H1 (cell line): Measurements from ENCODE around the gene CIB4. TPM values are rescaled to one million over a fixed set of nuclear protein-coding genes. Genes with fewer than 3 reads are reported as not detected.

ENCODE experiments used
- CTCF ChIA-PET: fragments of 300-600 bp; sonication (Branson Sonifier 250); formaldehyde crosslinking; loops from one replicate; lab custom pipeline; 2021; ENCODE audit not compliant: partially characterized antibody; lab: Charles Lee
- POLR2A ChIA-PET: fragments of 300-600 bp; sonication (Branson Sonifier 250); formaldehyde crosslinking; loops from one replicate; lab custom pipeline; 2021; ENCODE audit warnings: inconsistent platforms; ENCODE audit not compliant: partially characterized antibody; lab: Charles Lee
- DNase-seq, 2 experiments: peaks; one replicate each; pipeline versions ENCODE4 v3.0.0 to v3.0.0-alpha.2; 2010 to 2022; ENCODE audit warnings: low spot score in 2 of 2, low read depth in 1 of 2, mixed read lengths in 1 of 2
- FAIRE-seq: peaks from 2 replicates; lab custom pipeline; 2011; peaks lifted over from hg19 to GRCh38; lab: Jason Lieb, UNC
- H2AFZ ChIP-seq: 2 replicates; pipeline ENCODE4 v1.8.1; 2012; ENCODE audit warnings: low read length, inconsistent platforms
- H2AK5ac ChIP-seq: 2 replicates; pipeline ENCODE4 v1.6.1; 2013; ENCODE audit warnings: low read depth, low read length
- H2BK120ac ChIP-seq: replicated peaks from 2 replicates; pipeline ENCODE3; 2013; ENCODE audit warnings: low read depth, low read length, inconsistent platforms
- H2BK12ac ChIP-seq: 2 replicates; pipeline ENCODE4 v1.6.1; 2013; ENCODE audit warnings: low read depth, low read length
- H2BK15ac ChIP-seq: 2 replicates; pipeline ENCODE4 v1.6.1; 2013; ENCODE audit warnings: low read length
- H2BK20ac ChIP-seq: 2 replicates; pipeline ENCODE4 v1.6.1; 2013; ENCODE audit warnings: low read length
- H2BK5ac ChIP-seq: 2 replicates; pipeline ENCODE4 v1.6.1; 2013; ENCODE audit warnings: low read depth, low read length
- H3K14ac ChIP-seq: 2 replicates; pipeline ENCODE4 v1.6.1; 2013; ENCODE audit warnings: inconsistent platforms; ENCODE audit not compliant: insufficient read length
- H3K18ac ChIP-seq: 2 replicates; pipeline ENCODE4 v1.6.1; 2013; ENCODE audit warnings: low read length; ENCODE audit errors: extremely low read depth
- H3K23ac ChIP-seq: 2 replicates; pipeline ENCODE4 v1.6.1; 2013; ENCODE audit warnings: inconsistent platforms; ENCODE audit not compliant: insufficient read length
- H3K23me2 ChIP-seq: 2 replicates; pipeline ENCODE4 v1.6.1; 2013; ENCODE audit warnings: low read depth, low read length
- H3K27ac ChIP-seq: 2 replicates; pipeline ENCODE4 v1.6.1; 2011; ENCODE audit warnings: low read depth, low read length, inconsistent platforms
- H3K27me3 ChIP-seq, 4 experiments: replicated peaks in 1 of 4; 1 replicate in 1 of 4; 2 replicates in 3 of 4; pipeline versions ENCODE4 v1.6.1 to v1.8.1; 2011 to 2013; ENCODE audit warnings: low read length in 3 of 4, mild to moderate bottlenecking in 3 of 4, inconsistent platforms in 2 of 4, mixed read lengths in 2 of 4, moderate library complexity in 1 of 4; ENCODE audit not compliant: control insufficient read depth in 3 of 4, insufficient read depth in 3 of 4; ENCODE audit errors: extremely low read depth in 1 of 4
- H3K36me3 ChIP-seq, 4 experiments: 2 replicates each; pipeline versions ENCODE4 v1.6.1 to v1.8.1; 2011 to 2013; ENCODE audit warnings: mild to moderate bottlenecking in 4 of 4, low read length in 3 of 4, moderate library complexity in 2 of 4, control low read depth in 1 of 4, inconsistent platforms in 1 of 4; ENCODE audit not compliant: insufficient read depth in 4 of 4, control insufficient read depth in 2 of 4
- H3K4ac ChIP-seq: replicated peaks from 2 replicates; pipeline ENCODE3; 2013; ENCODE audit warnings: low read length, low read depth, mixed read lengths, inconsistent platforms; ENCODE audit not compliant: insufficient read length
- H3K4me1 ChIP-seq, 4 experiments: replicated peaks in 1 of 4; 1 replicate in 1 of 4; 2 replicates in 3 of 4; pipeline versions ENCODE4 v1.6.1 to v1.8.1; 2011 to 2013; ENCODE audit warnings: low read length in 3 of 4, inconsistent platforms in 2 of 4, mixed read lengths in 1 of 4; ENCODE audit not compliant: insufficient read depth in 4 of 4, control insufficient read depth in 3 of 4
- H3K4me2 ChIP-seq, 2 experiments: 2 replicates each; pipeline versions ENCODE4 v1.6.1 to v1.8.1; 2011 to 2013; ENCODE audit warnings: low read depth in 2 of 2, low read length in 2 of 2, control low read depth in 1 of 2, inconsistent platforms in 1 of 2, mild to moderate bottlenecking in 1 of 2; ENCODE audit not compliant: insufficient read depth in 1 of 2
- H3K4me3 ChIP-seq, 4 experiments: fragments of 200-600, 300-600 bp in 1 of 4; sonication (generic), shearing (Covaris generic), sonication (Bioruptor Twin) in 1 of 4; 2 replicates each; pipeline versions ENCODE4 v1.5.1 to v1.8.1; 2011 to 2016; ENCODE audit warnings: low read length in 4 of 4, low read depth in 3 of 4, control low read depth in 2 of 4, inconsistent platforms in 2 of 4, mild to moderate bottlenecking in 2 of 4, mixed read lengths in 1 of 4, moderate library complexity in 1 of 4; ENCODE audit not compliant: insufficient read depth in 2 of 4; ENCODE audit errors: extremely low read depth in 1 of 4
- H3K56ac ChIP-seq: replicated peaks from 2 replicates; pipeline ENCODE3; 2013; ENCODE audit warnings: low read depth, mild to moderate bottlenecking, mixed read lengths, low read length, inconsistent platforms; ENCODE audit not compliant: insufficient read length
- H3K79me1 ChIP-seq: 2 replicates; pipeline ENCODE4 v1.6.1; 2013; ENCODE audit warnings: low read depth, low read length, control low read depth
- H3K79me2 ChIP-seq, 2 experiments: 2 replicates each; pipeline versions ENCODE4 v1.6.1 to v1.8.1; 2012 to 2013; ENCODE audit warnings: low read length in 2 of 2, mild to moderate bottlenecking in 2 of 2, inconsistent platforms in 1 of 2; ENCODE audit not compliant: insufficient read depth in 2 of 2, control insufficient read depth in 1 of 2
- H3K9ac ChIP-seq, 4 experiments: replicated peaks in 1 of 4; 1 replicate in 1 of 4; 2 replicates in 3 of 4; pipeline versions ENCODE4 v1.6.1 to v1.8.1; 2011 to 2013; ENCODE audit warnings: low read depth in 3 of 4, low read length in 3 of 4, control low read depth in 2 of 4, mild to moderate bottlenecking in 2 of 4, moderate library complexity in 2 of 4, inconsistent platforms in 1 of 4; ENCODE audit errors: extremely low read depth in 1 of 4
- H3K9me3 ChIP-seq, 2 experiments: 2 replicates each; pipeline versions ENCODE4 v1.6.1 to v1.8.1; 2012 to 2013; ENCODE audit warnings: mild to moderate bottlenecking in 2 of 2, moderate library complexity in 2 of 2, control low read depth in 1 of 2, inconsistent platforms in 1 of 2, low read depth in 1 of 2, low read length in 1 of 2, mixed read lengths in 1 of 2; ENCODE audit not compliant: insufficient read depth in 2 of 2
- H4K20me1 ChIP-seq, 2 experiments: replicated peaks in 1 of 2; 2 replicates each; pipeline versions ENCODE3 to v1.8.1; 2011 to 2013; ENCODE audit warnings: inconsistent platforms in 2 of 2, low read length in 2 of 2, mild to moderate bottlenecking in 1 of 2; ENCODE audit not compliant: insufficient read depth in 2 of 2, control insufficient read depth in 1 of 2
- H4K5ac ChIP-seq: 2 replicates; pipeline ENCODE4 v1.6.1; 2013; ENCODE audit warnings: low read length, low read depth, mixed read lengths, inconsistent platforms; ENCODE audit not compliant: insufficient read length
- H4K8ac ChIP-seq: 2 replicates; pipeline ENCODE4 v1.8.0; 2013; ENCODE audit warnings: mild to moderate bottlenecking, moderate library complexity, low read length, inconsistent platforms; ENCODE audit not compliant: insufficient read depth; ENCODE audit errors: extremely low read depth
- H4K91ac ChIP-seq: replicated peaks from 2 replicates; pipeline ENCODE3; 2013; ENCODE audit warnings: low read length, mixed read lengths, inconsistent platforms; ENCODE audit not compliant: insufficient read length
- BCL11A ChIP-seq, 2 experiments: IDR thresholded peaks; one replicate each; pipeline ENCODE4 v1.6.1; 2011; ENCODE audit warnings: low read depth in 2 of 2, low read length in 2 of 2, mild to moderate bottlenecking in 2 of 2
- CEBPB ChIP-seq: IDR thresholded peaks from 2 replicates; pipeline ENCODE4 v1.6.1; 2012; ENCODE audit warnings: low read depth, low read length
- CHD1 ChIP-seq: IDR thresholded peaks from 2 replicates; pipeline ENCODE4 v1.6.1; 2012; ENCODE audit warnings: low read depth, low read length, improper control_type of control experiment
- EGR1 ChIP-seq: IDR thresholded peaks from 2 replicates; pipeline ENCODE4 v1.6.1; 2011; ENCODE audit warnings: low read depth, low read length, borderline replicate concordance
- FOSL1 ChIP-seq: IDR thresholded peaks from 2 replicates; pipeline ENCODE4 v1.6.1; 2011; ENCODE audit warnings: mild to moderate bottlenecking, low read depth, low read length, moderate library complexity; ENCODE audit not compliant: insufficient read depth
- GABPA ChIP-seq: IDR thresholded peaks from 2 replicates; pipeline ENCODE4 v1.6.1; 2011; ENCODE audit warnings: mild to moderate bottlenecking, low read length, moderate library complexity, borderline replicate concordance; ENCODE audit not compliant: insufficient read depth
- JUN ChIP-seq: IDR thresholded peaks from 2 replicates; pipeline ENCODE4 v1.6.1; 2011; ENCODE audit warnings: low read depth, mild to moderate bottlenecking, improper control_type of control experiment, low read length
- NANOG ChIP-seq: IDR thresholded peaks from 2 replicates; pipeline ENCODE4 v1.6.1; 2011; ENCODE audit warnings: low read length, low read depth, mild to moderate bottlenecking, inconsistent platforms; ENCODE audit not compliant: insufficient read depth, poor library complexity, severe bottlenecking
- NRF1 ChIP-seq: IDR thresholded peaks from 2 replicates; pipeline ENCODE4 v1.6.1; 2011; ENCODE audit warnings: mild to moderate bottlenecking, low read depth, low read length, improper control_type of control experiment
- PHF8 ChIP-seq: fragments of 200-600 bp; sonication (generic); conservative IDR thresholded peaks from 2 replicates; pipeline ENCODE4 v1.7.1; 2012; ENCODE audit warnings: low read depth, mild to moderate bottlenecking, inconsistent platforms, low read length, moderate library complexity
- TEAD4 ChIP-seq: IDR thresholded peaks from 2 replicates; pipeline ENCODE4 v1.6.1; 2012; ENCODE audit warnings: low read depth, low read length, inconsistent platforms, mixed read lengths
- ZNF274 ChIP-seq: IDR thresholded peaks from 2 replicates; pipeline ENCODE4 v1.7.0; 2012; ENCODE audit warnings: low read length, borderline replicate concordance; ENCODE audit errors: extremely low read depth
- WGBS, 2 experiments: shearing (Covaris generic) in 1 of 2; methylation state at CpG; one replicate each; pipeline versions ENCODE4 v1.1.6 to v1.1.7; 2013 to 2015; ENCODE audit warnings: low lambda C conversion rate in 2 of 2, mixed read lengths in 2 of 2, inconsistent platforms in 1 of 2, low coverage in 1 of 2, missing lambda C conversion rate in 1 of 2; ENCODE audit not compliant: insufficient replicate concordance in 2 of 2, insufficient coverage in 1 of 2, insufficient read length in 1 of 2; ENCODE audit errors: extremely low coverage in 1 of 2, missing lambda C conversion rate in 1 of 2; 5-methylcytosine and 5-hydroxymethylcytosine counted together
- polyA plus RNA-seq, 7 experiments: library from polyadenylated mRNA; depleted of rRNA in 3 of 7; stranded (reverse) in 5 of 7; unstranded in 2 of 7; fragments of >200 nt in 5 of 7; fragments of 200-250 nt in 2 of 7; gene quantifications; 1 replicate in 5 of 7; 2 replicates in 1 of 7; 4 replicates in 1 of 7; pipeline versions ENCODE4 v1.2.1 to v1.2.3, GENCODE V29; 2011 to 2013; ENCODE audit warnings: missing spikeins in 2 of 7, mixed read lengths in 2 of 7
- total RNA-seq: library from RNA; stranded (reverse); fragmentation: NEBNext Ultra II Directional; extraction: Animal tissue kit (Norgen Biotek cat#: 25700); gene quantifications from 2 replicates; pipeline ENCODE4 v1.2.1, GENCODE V29; 2021
- TF ChIP-seq, protein P1 (sequence below): IDR thresholded peaks from 2 replicates; pipeline ENCODE4 v1.6.1; 2012; ENCODE audit warnings: low read length, inconsistent platforms

Gene CIB4
- total and polyA plus RNA-seq, 2 of the 8 experiments (the other 6 are each of a cell fraction or from before 2014, with no cell fraction given) = not detected

DNA sequence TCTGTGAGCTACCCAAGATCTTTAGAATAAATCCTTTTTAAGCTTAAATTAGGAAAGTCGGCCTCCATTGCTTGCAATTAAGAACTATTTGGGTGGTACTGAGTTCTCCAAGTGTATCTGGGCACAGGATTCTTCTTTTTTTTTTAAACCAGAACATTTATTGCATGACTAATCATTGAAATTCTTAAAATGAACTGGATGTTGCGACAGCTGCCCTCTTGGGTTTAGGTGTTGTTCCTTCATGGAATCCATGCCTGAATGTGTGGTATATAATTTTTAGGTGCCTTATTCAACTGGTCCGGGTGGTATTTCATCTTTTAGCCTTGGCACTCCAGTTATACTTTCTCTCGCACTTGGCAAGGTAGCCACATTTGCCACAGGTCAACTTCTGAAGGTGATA, 36.9 kb upstream of the CIB4 start:
- no peaks in the 10 kb centered on the region; a peak in 2 of 7 replicates for H3K27me3 ChIP-seq
- no peak for DNase-seq
- H3K36me3 ChIP-seq = no peaks in the 10 kb centered on the region
- H3K9me3 ChIP-seq = no peaks in the 10 kb centered on the region; a peak in 1 of 4 replicates
- no peak overlapping the region for H2BK15ac ChIP-seq
- H3K4ac ChIP-seq = no peak overlapping the region
- WGBS, 2 experiments = 78% methylated on average over 4 of the region's 4 CpGs; no CpG with 5 or more reads in 1 of the 2 experiments
- no peaks in the 10 kb centered on the region for H3K79me1 ChIP-seq
- H2AK5ac ChIP-seq = no peak overlapping the region
- H2AFZ ChIP-seq = no peak overlapping the region
- H3K4me1 ChIP-seq = no peaks in the 10 kb centered on the region; a peak in 1 of 7 replicates
- no peak overlapping the region for H3K9ac ChIP-seq
- H3K79me2 ChIP-seq = no peaks in the 10 kb centered on the region
- no peak overlapping the region for H4K5ac ChIP-seq
- no peak overlapping the region for H3K4me3 ChIP-seq
- H3K23ac ChIP-seq = no peak overlapping the region
- no peak for FAIRE-seq
- H3K4me2 ChIP-seq = no peak overlapping the region
- no peaks in the 10 kb centered on the region for H3K23me2 ChIP-seq
- H3K56ac ChIP-seq = no peak overlapping the region
- ChIA-PET CTCF (interaction anchor here (0.7 to 1.5 kb wide), 2 partner anchors 11 to 67 kb away, joined by 3 read pairs; no protein-coding TSS in a partner anchor), POLR2A (no interaction called here)
- no peaks in the 10 kb centered on the region for H4K20me1 ChIP-seq
- no peak overlapping the region for H3K27ac ChIP-seq
- no peak overlapping the region for H2BK120ac ChIP-seq
- no peak overlapping the region for H2BK5ac ChIP-seq
- H4K8ac ChIP-seq = no peak overlapping the region
- H2BK12ac ChIP-seq = no peak overlapping the region
- no peak overlapping the region for H4K91ac ChIP-seq
- no peak overlapping the region for H3K18ac ChIP-seq
- H2BK20ac ChIP-seq = no peak overlapping the region
- no peak overlapping the region for H3K14ac ChIP-seq
- TF ChIP-seq NANOG (no peak), EGR1 (no peak), TEAD4 (no peak), BCL11A (IDR thresholded peaks at IDR 0.05; ENCODE audit: low read depth in 2 of 2, low read length in 2 of 2) (no peak), FOSL1 (no peak), CHD1 (no peak), CEBPB (no peak), JUN (no peak), ZNF274 (no peak), GABPA (no peak), PHF8 (no peak), NRF1 (no peak)
- TF ChIP-seq, protein P1, sequence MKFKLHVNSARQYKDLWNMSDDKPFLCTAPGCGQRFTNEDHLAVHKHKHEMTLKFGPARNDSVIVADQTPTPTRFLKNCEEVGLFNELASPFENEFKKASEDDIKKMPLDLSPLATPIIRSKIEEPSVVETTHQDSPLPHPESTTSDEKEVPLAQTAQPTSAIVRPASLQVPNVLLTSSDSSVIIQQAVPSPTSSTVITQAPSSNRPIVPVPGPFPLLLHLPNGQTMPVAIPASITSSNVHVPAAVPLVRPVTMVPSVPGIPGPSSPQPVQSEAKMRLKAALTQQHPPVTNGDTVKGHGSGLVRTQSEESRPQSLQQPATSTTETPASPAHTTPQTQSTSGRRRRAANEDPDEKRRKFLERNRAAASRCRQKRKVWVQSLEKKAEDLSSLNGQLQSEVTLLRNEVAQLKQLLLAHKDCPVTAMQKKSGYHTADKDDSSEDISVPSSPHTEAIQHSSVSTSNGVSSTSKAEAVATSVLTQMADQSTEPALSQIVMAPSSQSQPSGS = no peak
